ENCODE data around the gene CHKA. TPM values are rescaled to one million over a fixed set of nuclear protein-coding genes. Genes with fewer than 3 reads are reported as not detected.

Gene CHKA
- total and polyA plus RNA-seq, 2 donors from 2014 or later, result 23.2 to 26.3 TPM

- H3K4me3 ChIP-seq (ENCODE audit: low read length in 3 of 3), result no peak overlapping the region
- intact Hi-C loops (cut with DNase I), result no loop called here
- H3K27ac ChIP-seq (ENCODE audit: low read depth in 2 of 2, low read length in 2 of 2), result no peak overlapping the region
- FAIRE-seq, result no peak
- H3K4me1 ChIP-seq (ENCODE audit: control insufficient read depth in 2 of 3, insufficient read depth in 2 of 3, low read depth in 1 of 3, low read length in 3 of 3), result no peaks in the 10 kb centered on the region
- no peak overlapping the region for H3K9ac ChIP-seq (ENCODE audit: low read length in 3 of 3)
- no peaks in the 10 kb centered on the region for H3K36me3 ChIP-seq (ENCODE audit: control insufficient read depth in 2 of 3, insufficient read depth in 3 of 3, low read length in 3 of 3)
- H3K9me3 ChIP-seq (ENCODE audit: control insufficient read depth in 2 of 3, insufficient read depth in 1 of 3, low read length in 3 of 3), result no peaks in the 10 kb centered on the region
- no peaks in the 10 kb centered on the region for H3K27me3 ChIP-seq (ENCODE audit: control insufficient read depth, insufficient read depth, low read length)
- no peak for DNase-seq
- TF ChIP-seq CTCF (IDR thresholded peaks at IDR 0.05; ENCODE audit: borderline replicate concordance, extremely low read depth, insufficient read depth), result no peak
Observed at GRCh38 chr11:68047437-68048290, 73.5 kb downstream of the CHKA start.

GRCh38 chr11:68044898-68045351, 76.3 kb downstream of the CHKA start:
- H3K9me3 ChIP-seq (ENCODE audit: control insufficient read depth in 2 of 3, insufficient read depth in 1 of 3, low read length in 3 of 3), result no peaks in the 10 kb centered on the region
- no peak overlapping the region for H3K9ac ChIP-seq (ENCODE audit: low read length in 3 of 3)
- no peaks in the 10 kb centered on the region for H3K27me3 ChIP-seq (ENCODE audit: control insufficient read depth, insufficient read depth, low read length)
- no peak overlapping the region for H3K27ac ChIP-seq (ENCODE audit: low read depth in 2 of 2, low read length in 2 of 2)
- FAIRE-seq (no peak), DNase-seq (no peak)
- intact Hi-C loops (cut with DNase I), result no loop called here
- no peak overlapping the region for H3K4me3 ChIP-seq (ENCODE audit: low read length in 3 of 3)
- TF ChIP-seq CTCF (IDR thresholded peaks at IDR 0.05; ENCODE audit: borderline replicate concordance, extremely low read depth, insufficient read depth), result no peak
- H3K4me1 ChIP-seq (ENCODE audit: control insufficient read depth in 2 of 3, insufficient read depth in 2 of 3, low read depth in 1 of 3, low read length in 3 of 3), result peaks cover 0 to 3% (median 0%) of the 10 kb centered on the region in 3 donors
- no peaks in the 10 kb centered on the region for H3K36me3 ChIP-seq (ENCODE audit: control insufficient read depth in 2 of 3, insufficient read depth in 3 of 3, low read length in 3 of 3)

- Histone ChIP-seq H3K27me3 (ENCODE audit: control insufficient read depth, insufficient read depth, low read length) (no peaks in the 10 kb centered on the region), H3K9me3 (ENCODE audit: control insufficient read depth in 2 of 3, insufficient read depth in 1 of 3, low read length in 3 of 3) (no peaks in the 10 kb centered on the region), H3K36me3 (ENCODE audit: control insufficient read depth in 2 of 3, insufficient read depth in 3 of 3, low read length in 3 of 3) (no peaks in the 10 kb centered on the region), H3K27ac (ENCODE audit: low read depth in 2 of 2, low read length in 2 of 2) (no peak overlapping the region), H3K4me1 (ENCODE audit: control insufficient read depth in 2 of 3, insufficient read depth in 2 of 3, low read depth in 1 of 3, low read length in 3 of 3) (peaks cover 0 to 7% (median 0%) of the 10 kb centered on the region in 3 donors), H3K9ac (ENCODE audit: low read length in 3 of 3) (no peak overlapping the region), H3K4me3 (ENCODE audit: low read length in 3 of 3) (no peak overlapping the region)
- FAIRE-seq, result no peak
- intact Hi-C loops (cut with DNase I), result no loop called here
- no peak for TF ChIP-seq CTCF (IDR thresholded peaks at IDR 0.05; ENCODE audit: borderline replicate concordance, extremely low read depth, insufficient read depth)
- DNase-seq, result no peak
Observed at GRCh38 chr11:68044145-68044813, 76.9 kb downstream of the CHKA start.
